GM12878 (cell line): ENCODE results near the gene NIN. TPM values are rescaled to one million over a fixed set of nuclear protein-coding genes. Genes with fewer than 3 reads are reported as not detected.

Experiments used
- ATAC-seq: fragments of 200-7000 bp; cut with Tn5 transposase; 3 replicates; pipeline ENCODE4 v1.9.1; 2020; ENCODE audit warnings: mild to moderate bottlenecking, moderate library complexity
- BruUV-seq: library from RNA; stranded (reverse); fragments of 400-500 nt; replicated peaks from 2 replicates; lab custom pipeline; 2021; lab: Mats Ljungman, UMichigan
- CTCF ChIA-PET: fragments of 300-600 bp; sonication (Branson Sonifier 250); formaldehyde crosslinking; extraction: SDS; loops from one replicate; lab custom pipeline; 2021; ENCODE audit warnings: inconsistent platforms; lab: Yijun Ruan, JAX
- POLR2A ChIA-PET: fragments of 350-600 bp; formaldehyde crosslinking; extraction: SDS; loops from one replicate; lab custom pipeline; 2021; ENCODE audit warnings: inconsistent platforms; lab: Charles Lee
- RAD21 ChIA-PET: fragments of 300-600 bp; sonication (Branson Sonifier 250); formaldehyde crosslinking; loops from one replicate; lab custom pipeline; 2023; ENCODE audit warnings: antibody characterized with exemption; ENCODE audit not compliant: unreplicated experiment; lab: Charles Lee
- SMC1A ChIA-PET: fragments of 300-600 bp; sonication (Branson Sonifier 250); formaldehyde crosslinking; loops from one replicate; lab custom pipeline; 2023; ENCODE audit not compliant: unreplicated experiment, uncharacterized antibody; lab: Charles Lee
- DNase-seq: peaks from one replicate; pipeline ENCODE4 v3.0.0-alpha.2; 2011; ENCODE audit warnings: low read depth, low spot score
- FAIRE-seq: peaks from 3 replicates; lab custom pipeline; 2011; peaks lifted over from hg19 to GRCh38; lab: Jason Lieb, UNC
- H2AFZ ChIP-seq: 2 replicates; pipeline ENCODE4 v1.6.0; 2011; ENCODE audit warnings: low read depth, low read length, control low read depth; ENCODE audit not compliant: control insufficient read depth
- H3K27ac ChIP-seq: 2 replicates; pipeline ENCODE4 v1.5.1; 2011; ENCODE audit warnings: control low read depth; ENCODE audit not compliant: control insufficient read depth, insufficient read depth
- H3K27me3 ChIP-seq, 2 experiments: replicated peaks in 1 of 2; 2 replicates each; pipeline versions ENCODE4 v1.6.0 to v1.6.1; 2011; ENCODE audit warnings: low read length in 1 of 2; ENCODE audit not compliant: control insufficient read depth in 2 of 2, insufficient read depth in 2 of 2
- H3K36me3 ChIP-seq, 2 experiments: 2 replicates each; pipeline ENCODE4 v1.5.1; 2011; ENCODE audit warnings: low read length in 1 of 2; ENCODE audit not compliant: control insufficient read depth in 2 of 2, insufficient read depth in 2 of 2
- H3K4me1 ChIP-seq: 2 replicates; pipeline ENCODE4 v1.6.1; 2011; ENCODE audit warnings: mild to moderate bottlenecking, low read length, moderate library complexity, mixed read lengths; ENCODE audit not compliant: control insufficient read depth, insufficient read depth
- H3K4me2 ChIP-seq: 2 replicates; pipeline ENCODE4 v1.6.0; 2011; ENCODE audit warnings: control low read depth; ENCODE audit not compliant: control insufficient read depth, insufficient read depth
- H3K4me3 ChIP-seq: fragments of 200-600 bp; sonication (generic); 2 replicates; pipeline ENCODE4 v1.5.1; 2016
- H3K79me2 ChIP-seq: 2 replicates; pipeline ENCODE4 v1.6.0; 2011; ENCODE audit warnings: low read length; ENCODE audit not compliant: control insufficient read depth, insufficient read depth
- H3K9ac ChIP-seq: 2 replicates; pipeline ENCODE4 v1.8.0; 2011; ENCODE audit warnings: low read length, control low read depth, mixed read lengths; ENCODE audit not compliant: control insufficient read depth, insufficient read depth
- H3K9me3 ChIP-seq: replicated peaks from 3 replicates; pipeline ENCODE4 v1.5.1; 2011; ENCODE audit warnings: mild to moderate bottlenecking, low read length; ENCODE audit not compliant: control insufficient read depth, insufficient read depth
- H4K20me1 ChIP-seq: 2 replicates; pipeline ENCODE4 v1.6.0; 2011; ENCODE audit not compliant: control insufficient read depth, insufficient read depth
- BCL11A ChIP-seq: IDR thresholded peaks from 2 replicates; pipeline ENCODE4 v1.6.1; 2011; ENCODE audit warnings: low read depth, low read length
- CUX1 ChIP-seq: IDR thresholded peaks from 2 replicates; pipeline ENCODE4 v1.6.1; 2012; ENCODE audit warnings: improper control_type of control experiment, low read depth, low read length; ENCODE audit not compliant: insufficient replicate concordance
- DPF2 ChIP-seq: fragments of 450-650 bp; IDR thresholded peaks from 2 replicates; pipeline ENCODE4 v1.6.1; 2017; ENCODE audit warnings: mild to moderate bottlenecking
- EGR1 ChIP-seq, 2 experiments: IDR thresholded peaks; 1 replicate in 1 of 2; 2 replicates in 1 of 2; pipeline ENCODE4 v1.6.1; 2011 to 2012; ENCODE audit warnings: low read depth in 2 of 2, low read length in 2 of 2, borderline replicate concordance in 1 of 2, mild to moderate bottlenecking in 1 of 2, moderate library complexity in 1 of 2
- IKZF2 ChIP-seq, 2 experiments: fragments of 450-650 bp; IDR thresholded peaks; 2 replicates each; pipeline ENCODE4 v1.6.1; 2017; ENCODE audit warnings: mild to moderate bottlenecking in 2 of 2, moderate library complexity in 2 of 2
- JUND ChIP-seq: IDR thresholded peaks from 2 replicates; pipeline ENCODE4 v1.6.1; 2012; ENCODE audit warnings: low read depth, mild to moderate bottlenecking, low read length, improper control_type of control experiment, moderate library complexity
- MTA2 ChIP-seq: fragments of 450-650 bp; IDR thresholded peaks from 2 replicates; pipeline ENCODE4 v1.6.1; 2016; ENCODE audit warnings: low read depth, mild to moderate bottlenecking, moderate library complexity
- NFIC ChIP-seq: IDR thresholded peaks from 2 replicates; pipeline ENCODE4 v1.6.1; 2012; ENCODE audit warnings: low read depth, mild to moderate bottlenecking, inconsistent platforms, low read length, moderate library complexity
- NFYA ChIP-seq: IDR thresholded peaks from 2 replicates; pipeline ENCODE4 v1.6.1; 2011; ENCODE audit warnings: low read depth, mild to moderate bottlenecking, low read length, improper control_type of control experiment, borderline replicate concordance
- POLR2AphosphoS5 ChIP-seq: IDR thresholded peaks from 2 replicates; pipeline ENCODE4 v1.6.1; 2011; ENCODE audit warnings: mild to moderate bottlenecking, low read length, inconsistent platforms
- SMARCA5 ChIP-seq: fragments of 450-650 bp; IDR thresholded peaks from 2 replicates; pipeline ENCODE4 v1.6.1; 2017; ENCODE audit warnings: mild to moderate bottlenecking
- SP1 ChIP-seq: IDR thresholded peaks from one replicate; pipeline ENCODE4 v1.6.1; 2011; ENCODE audit warnings: low read depth, low read length
- TCF7 ChIP-seq: IDR thresholded peaks from 2 replicates; pipeline ENCODE4 v1.6.1; 2014; ENCODE audit warnings: antibody characterized with exemption, borderline replicate concordance
- ZZZ3 ChIP-seq: IDR thresholded peaks from 2 replicates; pipeline ENCODE4 v1.6.1; 2011; ENCODE audit warnings: low read depth; ENCODE audit not compliant: control insufficient read depth, insufficient read length
- WGBS: methylation state at CpG from one replicate; pipeline ENCODE4 v1.1.6; 2016; ENCODE audit warnings: low lambda C conversion rate; ENCODE audit not compliant: insufficient replicate concordance, insufficient coverage; ENCODE audit errors: missing lambda C conversion rate; 5-methylcytosine and 5-hydroxymethylcytosine counted together
- in situ Hi-C: fragments of 300-500 bp; cut with MboI; formaldehyde crosslinking; loops from 9 replicates; pipeline ENCODE4 v1.14.3; 2018; ENCODE audit warnings: mixed read lengths
- intact Hi-C: fragments of 100-400 bp; cut with micrococcal nuclease; formaldehyde crosslinking; loops from one replicate; pipeline ENCODE4 v1.14.2; 2022; ENCODE audit not compliant: unreplicated experiment
- polyA plus RNA-seq, 11 experiments: library from polyadenylated mRNA; depleted of rRNA in 4 of 11; unstranded in 6 of 11; stranded (reverse) in 5 of 11; fragments of >200 nt; fragmentation: Nextera tagmentation in 4 of 11; fragmentation: Illumina TruSeq in 1 of 11; extraction: Ambion mirVana in 4 of 11; extraction: Trizol in 1 of 11; gene quantifications; 1 replicate in 1 of 11; 2 replicates in 10 of 11; pipeline versions ENCODE4 v1.2.1 to v1.2.3, GENCODE V29; 2011 to 2016; ENCODE audit warnings: inconsistent platforms in 2 of 11, missing spikeins in 2 of 11, low read depth in 1 of 11
- total RNA-seq, 4 experiments: library from RNA; depleted of rRNA in 3 of 4; stranded (reverse); fragments of >200 nt in 3 of 4; fragmentation: Illumina TruSeq in 1 of 4; extraction: Trizol in 1 of 4; gene quantifications; 2 replicates each; pipeline versions ENCODE4 v1.2.1 to v1.2.3, GENCODE V29; 2013 to 2021
- TF ChIP-seq, protein P1 (sequence below): IDR thresholded peaks from 2 replicates; pipeline ENCODE4 v1.6.1; 2012; ENCODE audit warnings: low read depth, low read length, improper control_type of control experiment
- TF ChIP-seq, protein P2 (sequence below): fragments of 450-650 bp; conservative IDR thresholded peaks from 2 replicates; pipeline ENCODE4 v1.6.1; 2017; ENCODE audit warnings: mild to moderate bottlenecking, moderate library complexity

The NIN gene
- total and polyA plus RNA-seq, 10 of the 15 experiments (the other 5 are each of a cell fraction or from before 2014, with no cell fraction given) = 16.2 to 135 (median 70.3) TPM

- no TSS peak for BruUV-seq
- Histone ChIP-seq H3K4me3 (no peak overlapping the region), H3K4me2 (no peak overlapping the region), H3K9me3 (no peaks in the 10 kb centered on the region), H4K20me1 (no peaks in the 10 kb centered on the region), H3K79me2 (peaks cover 41% of the 10 kb centered on the region), H3K4me1 (peaks cover 39% of the 10 kb centered on the region), H3K27ac (no peak overlapping the region), H3K27me3 (no peaks in the 10 kb centered on the region), H2AFZ (no peak overlapping the region), H3K36me3 (peaks cover 0 to 29% of the 10 kb centered on the region in 2 experiments), H3K9ac (no peak overlapping the region)
- no peak for FAIRE-seq
- POLR2A ChIA-PET = no interaction called here
- RAD21 ChIA-PET = no interaction called here
- SMC1A ChIA-PET = interaction anchor here (1.1 to 17.3 kb wide), 2 partner anchors 40 to 83 kb away, joined by 4 to 360 read pairs; partner anchors contain the start of gene NIN
- no peak for DNase-seq
- in situ Hi-C loops (no loop called here), intact Hi-C loops (no loop called here)
- no peak for TF ChIP-seq POLR2AphosphoS5
- no peak for TF ChIP-seq NFYA
- TF ChIP-seq ZZZ3 = no peak
- TF ChIP-seq TCF7 = no peak
- no peak for TF ChIP-seq MTA2
- TF ChIP-seq CUX1 = no peak
- no peak for TF ChIP-seq NFIC
- TF ChIP-seq IKZF2 (IDR thresholded peaks at IDR 0.05) = no peak
- no peak for TF ChIP-seq DPF2
- TF ChIP-seq JUND = no peak
- no peak for TF ChIP-seq SMARCA5
- TF ChIP-seq SP1 = no peak
- TF ChIP-seq, protein P1, sequence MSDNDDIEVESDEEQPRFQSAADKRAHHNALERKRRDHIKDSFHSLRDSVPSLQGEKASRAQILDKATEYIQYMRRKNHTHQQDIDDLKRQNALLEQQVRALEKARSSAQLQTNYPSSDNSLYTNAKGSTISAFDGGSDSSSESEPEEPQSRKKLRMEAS = no peak
- TF ChIP-seq EGR1 (IDR thresholded peaks at IDR 0.05; ENCODE audit: borderline replicate concordance in 1 of 2, low read depth in 2 of 2, low read length in 2 of 2) = no peak
- no peak for TF ChIP-seq BCL11A
- TF ChIP-seq, protein P2, sequence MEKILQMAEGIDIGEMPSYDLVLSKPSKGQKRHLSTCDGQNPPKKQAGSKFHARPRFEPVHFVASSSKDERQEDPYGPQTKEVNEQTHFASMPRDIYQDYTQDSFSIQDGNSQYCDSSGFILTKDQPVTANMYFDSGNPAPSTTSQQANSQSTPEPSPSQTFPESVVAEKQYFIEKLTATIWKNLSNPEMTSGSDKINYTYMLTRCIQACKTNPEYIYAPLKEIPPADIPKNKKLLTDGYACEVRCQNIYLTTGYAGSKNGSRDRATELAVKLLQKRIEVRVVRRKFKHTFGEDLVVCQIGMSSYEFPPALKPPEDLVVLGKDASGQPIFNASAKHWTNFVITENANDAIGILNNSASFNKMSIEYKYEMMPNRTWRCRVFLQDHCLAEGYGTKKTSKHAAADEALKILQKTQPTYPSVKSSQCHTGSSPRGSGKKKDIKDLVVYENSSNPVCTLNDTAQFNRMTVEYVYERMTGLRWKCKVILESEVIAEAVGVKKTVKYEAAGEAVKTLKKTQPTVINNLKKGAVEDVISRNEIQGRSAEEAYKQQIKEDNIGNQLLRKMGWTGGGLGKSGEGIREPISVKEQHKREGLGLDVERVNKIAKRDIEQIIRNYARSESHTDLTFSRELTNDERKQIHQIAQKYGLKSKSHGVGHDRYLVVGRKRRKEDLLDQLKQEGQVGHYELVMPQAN = no peak
- CTCF ChIA-PET = interaction anchor here (13.7 to 20.1 kb wide), 2 partner anchors 8 to 76 kb away, joined by 183 to 237 read pairs; no protein-coding TSS in a partner anchor
- no peak for ATAC-seq
- 97% methylated on average over 2 of the region's 2 CpGs for WGBS
Measured at GRCh38 chr14:50783563-50783962, 47.4 kb downstream of the NIN start.
